Retinal pigment epithelial cell (primary cell): Measurements from ENCODE around the gene LIX1L.

Experiments
- DNase-seq: peaks from one replicate; pipeline ENCODE4 v3.0.0-alpha.2; 2010; ENCODE audit warnings: low read depth
- H3K4me3 ChIP-seq: 2 replicates; pipeline ENCODE4 v1.5.1; 2011; ENCODE audit warnings: mild to moderate bottlenecking, low read length, control low read depth, moderate library complexity
- CTCF ChIP-seq: conservative IDR thresholded peaks from 2 replicates; pipeline ENCODE4 v1.5.1; 2011; ENCODE audit warnings: low read depth, low read length, control low read depth, inconsistent platforms

Gene LIX1L

GRCh38 chr1:145995964-145996432 lies 38.2 kb upstream of the LIX1L start:
- peak overlapping the region; percentile 98 for H3K4me3 ChIP-seq
- DNase-seq = no peak
- TF ChIP-seq CTCF = no peak

GRCh38 chr1:145995148-145995881 lies 37.5 kb upstream of the LIX1L start:
- peak overlapping the region; percentile 98 for H3K4me3 ChIP-seq
- no peak for TF ChIP-seq CTCF
- no peak for DNase-seq

- TF ChIP-seq CTCF = no peak
- no peak for DNase-seq
Observed at GRCh38 chr1:145994391-145995120, 36.7 kb upstream of the LIX1L start.

GRCh38 chr1:145993618-145994390 lies 36.0 kb upstream of the LIX1L start:
- no peak for TF ChIP-seq CTCF
- DNase-seq = no peak

More at GRCh38 chr1:145994391-145995120, 36.7 kb upstream of the LIX1L start:
- H3K4me3 ChIP-seq = peak overlapping the region; percentile 98

GRCh38 chr1:145992958-145993617 lies 35.3 kb upstream of the LIX1L start:
- DNase-seq = no peak
- no peak for TF ChIP-seq CTCF
- peak overlapping the region; percentile 98 for H3K4me3 ChIP-seq

More at GRCh38 chr1:145993618-145994390, 36.0 kb upstream of the LIX1L start:
- peak overlapping the region; percentile 98 for H3K4me3 ChIP-seq

- TF ChIP-seq CTCF = no peak
- H3K4me3 ChIP-seq = no peak overlapping the region
- no peak for DNase-seq
Observed at GRCh38 chr1:145992502-145992936, 34.7 kb upstream of the LIX1L start.
